Measurements from ENCODE around the gene CFAP221.

GRCh38 chr2:119678021-119678656 is 133.9 kb downstream of the CFAP221 start:
- TF ChIP-seq CTCF (IDR thresholded peaks at IDR 0.05; ENCODE audit: low read length) (no peak), EZH2phosphoT487 (IDR thresholded peaks at IDR 0.05; ENCODE audit: low read length) (no peak), EZH2 (optimal IDR thresholded peaks at IDR 0.05; ENCODE audit: low read depth, low read length) (no peak)
